ENCODE results near the gene ATAD1.

The ATAD1 gene

GRCh38 chr10:87705339-87705738, 112.7 kb downstream of the ATAD1 start:
- no peak for DNase-seq

GRCh38 chr10:87703771-87704170, 114.3 kb downstream of the ATAD1 start:
- no peak for DNase-seq

GRCh38 chr10:87702973-87703294, 115.1 kb downstream of the ATAD1 start:
- DNase-seq, result no peak

GRCh38 chr10:87702260-87702972, 115.6 kb downstream of the ATAD1 start:
- DNase-seq, result no peak

All from activated CD4-positive, alpha-beta T cell treated with anti-CD3 and anti-CD28 coated beads, Interleukin-2, amount 50 U/mL, for 4 hours (primary cell).